Body of pancreas (tissue), 4 donors: Measurements from ENCODE around the gene C1orf122.

Experiments used
- CTCF ChIP-seq, 7 experiments: fragments of 450-650 bp in 4 of 7; fragments of 200-600 bp in 3 of 7; sonication (generic) in 3 of 7; IDR thresholded peaks; one replicate each; pipeline ENCODE4 v1.5.1; 2016 to 2019; ENCODE audit warnings: antibody characterized with exemption in 7 of 7
- POLR2A ChIP-seq, 3 donors: fragments of 450-650 bp; IDR thresholded peaks; one replicate each; pipeline ENCODE4 v1.6.1; 2016; ENCODE audit warnings: antibody characterized with exemption in 3 of 3, mild to moderate bottlenecking in 2 of 3

GRCh38 chr1:37844536-37844935 is 36.9 kb downstream of the C1orf122 start:
- no peak for TF ChIP-seq CTCF (IDR thresholded peaks at IDR 0.05)
- TF ChIP-seq POLR2A (IDR thresholded peaks at IDR 0.05), result no peak
